Colonic mucosa (tissue), 4 donors: ENCODE data around the gene MEGF10. TPM values are rescaled to one million over a fixed set of nuclear protein-coding genes. Genes with fewer than 3 reads are reported as not detected.
"Not testable (repeated sequence)": the region's sequence is repeated elsewhere in the genome, so short reads cannot be mapped to it uniquely, and the experiment has no call there.

Source experiments
- DNase-seq: peaks from one replicate; pipeline ENCODE4 v3.0.0-alpha.2; 2020
- H3K27ac ChIP-seq: fragments of 200-600 bp; one replicate; pipeline ENCODE4 v1.8.0; 2021
- H3K27me3 ChIP-seq: fragments of 200-600 bp; one replicate; pipeline ENCODE4 v1.8.0; 2021
- H3K36me3 ChIP-seq: fragments of 200-600 bp; one replicate; pipeline ENCODE4 v1.8.0; 2021
- H3K4me1 ChIP-seq: fragments of 200-600 bp; one replicate; pipeline ENCODE4 v1.8.0; 2021; ENCODE audit warnings: mild to moderate bottlenecking
- H3K4me3 ChIP-seq: fragments of 200-600 bp; one replicate; pipeline ENCODE4 v1.8.0; 2021
- H3K9ac ChIP-seq, 2 donors: one replicate each; pipeline ENCODE4 v1.7.0; 2013; ENCODE audit warnings: control low read depth in 2 of 2, low read depth in 2 of 2, low read length in 2 of 2
- H3K9me3 ChIP-seq: fragments of 200-600 bp; one replicate; pipeline ENCODE4 v1.8.0; 2021
- intact Hi-C: fragments of 100-400 bp; cut with DNase I; formaldehyde crosslinking; loops from one replicate; pipeline ENCODE4 v1.14.1; 2022
- total RNA-seq, 2 donors: library from RNA; stranded (reverse); fragmentation: NEBNext Ultra II Directional in 1 of 2; extraction: Animal tissue kit (Norgen Biotek cat#: 25700) in 1 of 2; gene quantifications; one replicate each; pipeline ENCODE4 v1.2.1, GENCODE V29; 2021
- TF ChIP-seq, protein P1 (sequence below): fragments of 200-600 bp; IDR thresholded peaks from one replicate; pipeline ENCODE4 v1.8.0; 2022; ENCODE audit warnings: antibody characterized with exemption, mild to moderate bottlenecking
- donor health status: healthy.
- donor health status: DM: no; HTN: no; CAD: no.
- donor health status: DM: no; HTN: no; CAD: no.

Gene MEGF10
- under 1 TPM; 0.35 to 0.88 TPM for total RNA-seq

DNA sequence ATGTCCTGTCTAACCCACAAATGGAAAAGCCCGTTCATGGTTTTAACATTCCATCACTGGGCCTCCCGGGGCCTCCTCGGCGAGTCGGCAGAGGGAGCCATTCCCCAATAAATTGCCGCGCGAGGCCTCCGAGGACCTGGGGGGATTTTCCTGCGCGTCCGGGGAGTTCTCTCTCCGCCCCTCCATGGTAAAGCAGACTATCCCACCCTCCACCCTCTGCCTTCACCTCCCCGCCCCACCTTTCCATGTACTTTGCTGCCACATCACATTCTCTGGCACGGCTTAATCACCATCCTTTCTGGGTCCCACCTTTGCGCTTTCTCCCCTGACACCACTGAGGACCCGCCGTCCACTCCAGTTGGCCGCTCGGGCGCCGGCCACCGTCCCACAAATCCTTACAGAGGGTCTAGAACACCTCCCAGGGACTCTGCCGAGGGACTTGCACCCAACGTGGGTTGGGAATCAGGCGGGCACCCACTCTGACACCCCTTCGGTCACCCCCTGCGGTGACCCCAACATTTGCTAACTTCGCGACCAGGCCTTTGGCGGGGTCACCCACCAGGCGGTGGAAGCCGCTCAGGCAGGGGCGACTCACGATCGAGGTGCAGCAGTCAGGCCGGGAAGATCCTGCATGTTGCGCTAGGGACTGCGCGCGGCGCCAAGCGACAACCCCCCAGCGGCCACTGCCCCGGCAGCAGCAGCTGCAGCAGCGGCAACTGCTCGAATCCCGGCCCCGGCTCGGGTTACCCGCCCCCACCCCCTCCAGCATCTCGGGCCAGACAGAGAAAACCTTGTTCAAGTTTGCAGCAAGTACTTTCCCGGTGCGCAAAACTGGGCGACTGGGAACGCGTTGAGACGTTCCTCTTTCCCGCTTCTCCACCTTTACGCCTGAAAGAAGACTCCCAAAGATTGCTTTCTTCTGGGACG is at the start of gene MEGF10:
Gene MEGF10 (plus strand): TSS at position 778 of the 927 bp plus-strand sequence. CDS start 40,513 bp downstream, outside the sequence.
- Histone ChIP-seq H3K4me3 (peak within 1 kb of the TSS; percentile 23), H3K9ac (no peak within 1 kb of the TSS), H3K36me3 (no peaks in the 10 kb centered on the region), H3K27me3 (peaks cover 16% of the 10 kb centered on the region), H3K4me1 (no peaks in the 10 kb centered on the region), H3K27ac (no peak within 1 kb of the TSS), H3K9me3 (no peaks in the 10 kb centered on the region)
- peak; percentile 35 for DNase-seq
- TF ChIP-seq, protein P1, sequence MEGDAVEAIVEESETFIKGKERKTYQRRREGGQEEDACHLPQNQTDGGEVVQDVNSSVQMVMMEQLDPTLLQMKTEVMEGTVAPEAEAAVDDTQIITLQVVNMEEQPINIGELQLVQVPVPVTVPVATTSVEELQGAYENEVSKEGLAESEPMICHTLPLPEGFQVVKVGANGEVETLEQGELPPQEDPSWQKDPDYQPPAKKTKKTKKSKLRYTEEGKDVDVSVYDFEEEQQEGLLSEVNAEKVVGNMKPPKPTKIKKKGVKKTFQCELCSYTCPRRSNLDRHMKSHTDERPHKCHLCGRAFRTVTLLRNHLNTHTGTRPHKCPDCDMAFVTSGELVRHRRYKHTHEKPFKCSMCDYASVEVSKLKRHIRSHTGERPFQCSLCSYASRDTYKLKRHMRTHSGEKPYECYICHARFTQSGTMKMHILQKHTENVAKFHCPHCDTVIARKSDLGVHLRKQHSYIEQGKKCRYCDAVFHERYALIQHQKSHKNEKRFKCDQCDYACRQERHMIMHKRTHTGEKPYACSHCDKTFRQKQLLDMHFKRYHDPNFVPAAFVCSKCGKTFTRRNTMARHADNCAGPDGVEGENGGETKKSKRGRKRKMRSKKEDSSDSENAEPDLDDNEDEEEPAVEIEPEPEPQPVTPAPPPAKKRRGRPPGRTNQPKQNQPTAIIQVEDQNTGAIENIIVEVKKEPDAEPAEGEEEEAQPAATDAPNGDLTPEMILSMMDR: peak; percentile 42
- intact Hi-C loops: loop anchor here (5.0 kb wide), 1 partner anchor 202 kb away; no protein-coding TSS in a partner anchor

GRCh38 chr5:127243011-127243410 is 47.6 kb upstream of the MEGF10 start:
- DNase-seq: no peak
- Histone ChIP-seq H3K27ac (no peak overlapping the region), H3K9ac (no peak overlapping the region), H3K4me1 (no peaks in the 10 kb centered on the region), H3K36me3 (no peaks in the 10 kb centered on the region), H3K9me3 (no peaks in the 10 kb centered on the region), H3K4me3 (no peak overlapping the region), H3K27me3 (no peaks in the 10 kb centered on the region)
- intact Hi-C loops: no loop called here
- TF ChIP-seq, protein P1: no peak

GRCh38 chr5:127254729-127255284 is 35.8 kb upstream of the MEGF10 start:
- H3K27me3 ChIP-seq: no peaks in the 10 kb centered on the region
- TF ChIP-seq, protein P1: no peak
- no peaks in the 10 kb centered on the region for H3K4me1 ChIP-seq
- H3K36me3 ChIP-seq: no peaks in the 10 kb centered on the region
- no peaks in the 10 kb centered on the region for H3K9me3 ChIP-seq
- intact Hi-C loops: no loop called here
- no peak overlapping the region for H3K9ac ChIP-seq
- no peak for DNase-seq
- no peak overlapping the region for H3K27ac ChIP-seq
- H3K4me3 ChIP-seq: no peak overlapping the region

GRCh38 chr5:127256886-127257597 is 33.6 kb upstream of the MEGF10 start:
- no peak for DNase-seq
- no peak overlapping the region for H3K4me3 ChIP-seq
- no peaks in the 10 kb centered on the region for H3K27me3 ChIP-seq
- TF ChIP-seq, protein P1: no peak
- no peaks in the 10 kb centered on the region for H3K9me3 ChIP-seq
- H3K9ac ChIP-seq: no peak overlapping the region
- H3K36me3 ChIP-seq: no peaks in the 10 kb centered on the region
- no peak overlapping the region for H3K27ac ChIP-seq
- H3K4me1 ChIP-seq: no peaks in the 10 kb centered on the region
- intact Hi-C loops: no loop called here

DNA sequence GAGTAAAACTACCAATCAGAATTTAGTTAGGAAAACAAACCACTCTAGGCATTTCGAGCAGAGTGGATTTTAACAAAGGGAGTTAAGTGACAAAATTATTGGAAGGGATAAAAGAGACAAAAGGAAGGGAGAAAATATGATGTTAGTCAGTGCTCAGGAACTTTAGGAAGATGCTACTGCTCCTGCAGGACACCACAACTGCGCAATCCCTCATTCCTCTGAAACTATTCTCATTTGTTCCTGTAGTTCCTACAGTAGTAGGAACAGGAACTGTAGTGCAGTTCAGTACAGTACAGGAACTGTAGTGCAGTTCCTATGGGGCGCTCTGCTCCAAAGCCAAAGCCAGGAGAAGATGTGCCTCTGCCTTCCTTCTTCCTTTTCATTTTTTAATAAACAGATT is 29.9 kb upstream of the MEGF10 start:
- intact Hi-C loops: no loop called here
- H3K9ac ChIP-seq: no peak overlapping the region
- H3K9me3 ChIP-seq: no peaks in the 10 kb centered on the region
- H3K27ac ChIP-seq: no peak overlapping the region
- no peaks in the 10 kb centered on the region for H3K36me3 ChIP-seq
- H3K4me3 ChIP-seq: no peak overlapping the region
- H3K27me3 ChIP-seq: no peaks in the 10 kb centered on the region
- no peak for DNase-seq
- no peaks in the 10 kb centered on the region for H3K4me1 ChIP-seq
- TF ChIP-seq, protein P1: no peak

DNA sequence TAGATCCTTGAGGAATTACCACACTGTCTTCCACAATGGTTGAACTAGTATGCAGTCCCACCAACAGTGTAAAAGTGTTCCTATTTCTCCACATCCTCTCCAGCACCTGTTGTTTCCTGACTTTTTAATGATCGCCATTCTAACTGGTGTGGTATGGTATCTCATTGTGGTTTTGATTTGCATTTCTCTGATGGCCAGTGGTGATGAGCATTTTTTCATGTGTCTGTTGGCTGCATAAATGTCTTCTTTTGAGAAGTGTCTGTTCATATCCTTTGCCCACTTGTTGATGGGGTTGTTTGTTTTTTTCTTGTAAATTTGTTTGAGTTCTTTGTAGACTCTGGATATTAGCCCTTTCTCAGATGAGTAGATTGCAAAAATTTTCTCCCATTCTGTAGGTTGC is 25.1 kb upstream of the MEGF10 start:
- intact Hi-C loops, H3K4me3 ChIP-seq, H3K27me3 ChIP-seq, H3K36me3 ChIP-seq, H3K9me3 ChIP-seq, H3K4me1 ChIP-seq, H3K9ac ChIP-seq, DNase-seq, H3K27ac ChIP-seq: not testable (repeated sequence)

- intact Hi-C loops, H3K36me3 ChIP-seq, DNase-seq: not testable (repeated sequence)
Measured at GRCh38 chr5:127268342-127268741, 22.3 kb upstream of the MEGF10 start.

DNA sequence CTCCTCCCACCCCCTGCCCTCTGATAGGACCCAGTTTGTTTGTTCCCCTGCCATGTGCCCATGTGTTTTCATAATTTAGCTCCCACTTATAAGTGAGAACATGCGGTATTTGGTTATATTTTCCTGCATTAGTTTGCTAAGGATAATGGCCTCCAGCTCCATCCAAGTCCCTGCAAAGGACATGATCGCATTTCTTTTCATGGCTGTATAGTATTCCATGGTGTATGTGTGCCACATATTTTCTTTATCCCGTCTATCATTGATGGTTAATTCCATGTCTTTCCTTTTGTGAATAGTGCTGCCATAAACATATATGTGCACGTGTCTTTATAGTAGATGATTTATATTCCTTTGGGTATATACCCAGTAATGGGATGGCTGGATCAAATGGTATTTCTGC is 19.9 kb upstream of the MEGF10 start:
- intact Hi-C loops, H3K27ac ChIP-seq, DNase-seq, H3K4me1 ChIP-seq, H3K4me3 ChIP-seq, H3K36me3 ChIP-seq, H3K27me3 ChIP-seq, H3K9ac ChIP-seq, H3K9me3 ChIP-seq: not testable (repeated sequence)

More at GRCh38 chr5:127268342-127268741, 22.3 kb upstream of the MEGF10 start:
- not testable (repeated sequence) for H3K4me3 ChIP-seq, H3K9me3 ChIP-seq, H3K9ac ChIP-seq, H3K4me1 ChIP-seq, H3K27ac ChIP-seq, H3K27me3 ChIP-seq
